Lower leg skin (tissue), 4 donors: ENCODE data around the gene VAT1L. TPM values are rescaled to one million over a fixed set of nuclear protein-coding genes. Genes with fewer than 3 reads are reported as not detected.

Experiments used
- DNase-seq, 2 donors: peaks; one replicate each; pipeline ENCODE4 v3.0.0-alpha.2; 2019; ENCODE audit warnings: low spot score in 2 of 2
- H3K4me3 ChIP-seq: fragments of 200-600 bp; sonication (generic); 2 replicates; pipeline ENCODE4 v1.5.1; 2017; ENCODE audit warnings: mild to moderate bottlenecking, low read depth; ENCODE audit not compliant: poor library complexity, severe bottlenecking
- CTCF ChIP-seq, 3 donors: fragments of 450-650 bp; IDR thresholded peaks; one replicate each; pipeline ENCODE4 v1.5.1; 2016; ENCODE audit warnings: antibody characterized with exemption in 3 of 3, mild to moderate bottlenecking in 3 of 3, moderate library complexity in 2 of 3
- POLR2A ChIP-seq, 2 donors: fragments of 450-650 bp; IDR thresholded peaks; one replicate each; pipeline ENCODE4 v1.6.1; 2016 to 2017; ENCODE audit warnings: antibody characterized with exemption in 2 of 2, mild to moderate bottlenecking in 1 of 2, moderate library complexity in 1 of 2
- WGBS, 2 donors: methylation state at CpG; one replicate each; pipeline ENCODE4 v1.1.5; 2018; 5-methylcytosine and 5-hydroxymethylcytosine counted together
- intact Hi-C: fragments of 100-400 bp; cut with DNase I; formaldehyde crosslinking; loops from one replicate; pipeline ENCODE4 v1.15.0; 2023; ENCODE audit warnings: low total_unique reads
- total RNA-seq, 4 donors: library from RNA; depleted of rRNA; stranded (reverse); fragments of >200 nt; gene quantifications; one replicate each; pipeline ENCODE4 v1.1.0, GENCODE V29; 2016

The VAT1L gene
- total RNA-seq, 4 donors from 2014 or later: 0.10 to 0.36 TPM; not detected in 2

- no peak overlapping the region for H3K4me3 ChIP-seq
- no peak for DNase-seq
- 82% methylated on average over 4 of the region's 4 CpGs for WGBS, 2 donors
- intact Hi-C loops: no loop called here
- no peak for TF ChIP-seq CTCF (IDR thresholded peaks at IDR 0.05)
- no peak for TF ChIP-seq POLR2A (IDR thresholded peaks at IDR 0.05)
Measured at GRCh38 chr16:77912617-77913016, 124.3 kb downstream of the VAT1L start.

GRCh38 chr16:77913738-77914253 is 125.4 kb downstream of the VAT1L start:
- intact Hi-C loops: no loop called here
- 56 to 58% methylated on average over 2 of the region's 2 CpGs for WGBS, 2 donors
- H3K4me3 ChIP-seq: no peak overlapping the region
- TF ChIP-seq POLR2A (IDR thresholded peaks at IDR 0.05) (no peak), CTCF (IDR thresholded peaks at IDR 0.05) (no peak)
- no peak for DNase-seq

GRCh38 chr16:77916111-77916510 is 127.7 kb downstream of the VAT1L start:
- TF ChIP-seq POLR2A (IDR thresholded peaks at IDR 0.05) (no peak), CTCF (IDR thresholded peaks at IDR 0.05) (no peak)
- H3K4me3 ChIP-seq: no peak overlapping the region
- peak in 1 of 2 donors; percentile 45 for DNase-seq
- intact Hi-C loops: no loop called here
- 89 to 95% methylated on average over 9 of the region's 9 CpGs for WGBS, 2 donors

GRCh38 chr16:77917971-77918370 is 129.6 kb downstream of the VAT1L start:
- H3K4me3 ChIP-seq: no peak overlapping the region
- no peak for TF ChIP-seq CTCF (IDR thresholded peaks at IDR 0.05)
- TF ChIP-seq POLR2A (IDR thresholded peaks at IDR 0.05): no peak
- no peak for DNase-seq
- WGBS, 2 donors: 83 to 92% methylated on average over 3 of the region's 3 CpGs
- intact Hi-C loops: no loop called here

- WGBS, 2 donors: 65 to 67% methylated on average over 8 of the region's 8 CpGs
- H3K4me3 ChIP-seq: no peak overlapping the region
- no peak for TF ChIP-seq POLR2A (IDR thresholded peaks at IDR 0.05)
- TF ChIP-seq CTCF (IDR thresholded peaks at IDR 0.05): no peak
- intact Hi-C loops: no loop called here
- no peak for DNase-seq
Measured at GRCh38 chr16:77918809-77919707, 130.7 kb downstream of the VAT1L start.
